ENCODE measurements around the gene EDN2.
A peak's percentile ranks its signal among the peaks of the same experiment; 100 is the strongest.

EDN2 gene

DNA sequence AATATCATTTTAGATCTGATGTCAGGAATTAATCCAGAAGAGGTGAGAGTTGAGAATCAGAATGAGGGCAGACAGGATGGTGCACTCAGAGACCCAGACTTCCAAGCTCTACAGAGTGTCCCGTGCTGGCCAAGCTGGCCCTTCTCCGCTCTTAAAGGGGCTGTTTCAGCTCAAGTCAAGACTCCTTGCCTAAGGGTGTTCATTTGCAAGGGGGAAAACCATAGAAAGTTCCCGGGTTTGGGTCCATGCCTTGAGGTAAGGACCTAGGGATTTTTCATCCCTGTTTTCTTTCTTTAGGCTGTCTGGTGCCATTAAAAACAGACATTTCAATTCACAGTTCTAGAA is 47.5 kb downstream of the EDN2 start:
- DNase-seq (ENCODE audit: low spot score), result no peak

GRCh38 chr1:41436281-41437010 is 48.0 kb downstream of the EDN2 start:
- no peak for DNase-seq (ENCODE audit: low spot score)

DNA sequence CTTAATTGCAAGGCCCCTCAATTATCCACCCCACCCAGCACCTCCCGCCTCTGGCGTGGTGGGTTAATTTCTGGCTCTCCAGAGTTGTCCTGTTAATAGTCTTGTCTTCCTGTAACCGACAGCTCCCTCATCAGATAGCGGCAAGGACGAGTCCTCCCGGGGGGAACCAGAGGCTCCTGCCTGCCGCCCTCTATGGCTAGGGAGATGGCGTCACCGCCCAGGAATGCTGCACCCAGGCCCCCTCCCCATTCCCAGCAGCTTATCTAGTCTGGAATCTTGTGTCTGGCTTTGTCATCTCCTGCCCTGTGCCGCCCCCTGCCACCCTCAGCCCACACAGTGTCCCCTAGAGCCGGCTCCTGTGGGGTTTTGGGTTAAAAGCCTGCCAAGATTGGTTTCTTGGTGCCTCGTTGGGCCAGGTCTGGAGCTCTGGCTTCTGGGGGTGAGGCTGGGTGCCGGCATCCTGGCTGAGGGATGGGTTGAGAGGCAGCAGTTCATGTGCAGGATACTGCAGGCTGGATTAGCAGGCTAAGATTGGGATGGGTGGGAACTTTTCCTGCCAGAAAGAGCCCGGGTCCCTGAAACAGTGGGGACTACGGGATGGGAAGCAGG is 48.8 kb downstream of the EDN2 start:
- DNase-seq (ENCODE audit: low spot score), result no peak

GRCh38 chr1:41434748-41435449 is 49.6 kb downstream of the EDN2 start:
- DNase-seq (ENCODE audit: low spot score), result no peak

DNA sequence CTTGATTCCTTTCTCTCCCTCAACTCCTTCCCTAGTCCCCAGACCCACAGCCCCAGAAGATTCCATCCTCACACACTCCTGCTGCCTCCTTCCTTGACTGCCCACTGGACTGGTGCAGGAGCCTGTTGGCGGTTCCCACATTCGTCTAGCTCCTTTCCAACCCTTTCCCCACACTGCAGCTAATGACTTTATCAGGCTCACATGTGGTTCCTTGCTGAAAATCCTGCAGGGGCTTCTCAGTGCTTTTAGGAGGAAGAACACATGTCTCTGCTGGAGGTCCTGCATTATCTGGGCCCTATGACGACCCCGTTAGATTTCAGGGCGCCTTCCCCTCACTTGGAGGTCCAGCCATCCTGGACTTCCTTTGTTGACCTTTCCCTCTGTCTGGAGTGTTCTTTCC is 50.2 kb downstream of the EDN2 start:
- no peak for DNase-seq (ENCODE audit: low spot score)

- DNase-seq (ENCODE audit: low spot score), result no peak
Measured at GRCh38 chr1:41433501-41433900, 51.0 kb downstream of the EDN2 start.

DNA sequence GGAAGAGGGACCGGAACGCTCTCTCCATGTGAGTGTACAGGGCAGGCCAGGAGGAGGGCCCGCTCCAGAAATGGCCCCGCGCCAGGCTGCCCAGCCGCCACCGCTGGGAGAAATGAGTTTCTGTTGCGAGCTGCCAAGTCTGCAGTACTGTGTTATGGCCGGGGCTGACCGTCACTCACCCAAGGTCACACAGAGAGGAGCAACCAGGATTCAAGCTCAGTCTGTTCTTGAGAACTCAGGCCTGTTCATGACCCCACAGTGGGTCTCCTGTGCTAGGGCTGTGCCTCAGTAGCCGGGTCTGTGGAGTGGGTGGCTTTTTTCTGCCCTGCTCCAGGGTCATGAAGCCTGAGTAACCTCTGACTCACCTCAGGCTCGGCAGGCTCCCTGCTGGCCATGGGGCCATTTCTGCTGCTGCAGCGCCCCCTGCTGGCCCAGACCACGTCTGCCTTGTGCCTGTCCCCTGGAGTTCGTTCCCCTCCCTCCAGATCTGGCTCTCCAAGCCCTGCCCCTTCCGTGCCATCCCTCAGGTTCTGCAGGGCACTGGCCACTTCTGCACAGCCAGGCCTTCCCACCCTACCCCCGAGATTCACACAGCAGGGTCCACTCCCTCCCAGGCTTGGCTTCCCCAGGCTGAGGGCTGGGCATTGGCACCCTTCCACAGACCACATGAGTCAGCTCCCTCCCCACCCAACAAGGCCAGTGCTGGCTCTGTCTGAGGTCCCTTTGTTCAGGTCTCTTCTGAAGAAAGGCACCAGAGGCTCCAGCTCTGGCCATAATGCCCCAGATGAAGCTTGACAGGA is 51.8 kb downstream of the EDN2 start:
- peak; percentile 96 for DNase-seq (ENCODE audit: low spot score)

GRCh38 chr1:41431490-41432350 is 52.8 kb downstream of the EDN2 start:
- DNase-seq (ENCODE audit: low spot score), result no peak

- no peak for DNase-seq (ENCODE audit: low spot score)
Measured at GRCh38 chr1:41430582-41430981, 53.9 kb downstream of the EDN2 start.

- no peak for DNase-seq (ENCODE audit: low spot score)
Measured at GRCh38 chr1:41430069-41430468, 54.4 kb downstream of the EDN2 start.

- DNase-seq (ENCODE audit: low spot score), result no peak
Measured at GRCh38 chr1:41429641-41430035, 54.8 kb downstream of the EDN2 start.
